ENCODE data around the gene ZCCHC14. TPM values are rescaled to one million over a fixed set of nuclear protein-coding genes. Genes with fewer than 3 reads are reported as not detected.
A peak's percentile ranks its signal among the peaks of the same experiment; 100 is the strongest.

ZCCHC14 gene
- total and polyA plus RNA-seq, 2 of the 8 experiments (the other 6 are each of a cell fraction or from before 2014, with no cell fraction given) = 8.2 to 28.2 TPM

- Histone ChIP-seq H3K23ac (ENCODE audit: insufficient read length) (no peak overlapping the region), H3K23me2 (ENCODE audit: low read depth, low read length) (no peaks in the 10 kb centered on the region), H3K9ac (replicated peaks in 1 of 4; ENCODE audit: extremely low read depth in 1 of 4, low read depth in 3 of 4, low read length in 3 of 4) (no peak overlapping the region), H2BK20ac (ENCODE audit: low read length) (no peak overlapping the region), H3K18ac (ENCODE audit: extremely low read depth, low read length) (no peak overlapping the region), H3K4me3 (ENCODE audit: extremely low read depth in 1 of 4, insufficient read depth in 2 of 4, low read depth in 3 of 4, low read length in 4 of 4) (no peak overlapping the region), H3K14ac (ENCODE audit: insufficient read length) (no peak overlapping the region), H3K36me3 (ENCODE audit: control insufficient read depth in 2 of 4, insufficient read depth in 4 of 4, low read length in 3 of 4) (no peaks in the 10 kb centered on the region), H3K4ac (replicated peaks; ENCODE audit: insufficient read length, low read depth, low read length) (no peak overlapping the region), H4K5ac (ENCODE audit: insufficient read length, low read depth, low read length) (no peak overlapping the region), H2BK120ac (replicated peaks; ENCODE audit: low read depth, low read length) (no peak overlapping the region), H3K79me2 (ENCODE audit: control insufficient read depth in 1 of 2, insufficient read depth in 2 of 2, low read length in 2 of 2) (no peaks in the 10 kb centered on the region), H3K9me3 (ENCODE audit: insufficient read depth in 2 of 2, low read depth in 1 of 2, low read length in 1 of 2) (peaks cover 7% of the 10 kb centered on the region in 2 experiments; a peak in 3 of 4 replicates), H4K8ac (ENCODE audit: extremely low read depth, insufficient read depth, low read length) (peak overlapping the region; percentile 11; the same call in 1 of the 2 replicates), H3K4me2 (ENCODE audit: insufficient read depth in 1 of 2, low read depth in 2 of 2, low read length in 2 of 2) (no peak overlapping the region), H4K91ac (replicated peaks; ENCODE audit: insufficient read length, low read length) (no peak overlapping the region), H3K27ac (ENCODE audit: low read depth, low read length) (no peak overlapping the region), H3K27me3 (replicated peaks in 1 of 4; ENCODE audit: control insufficient read depth in 3 of 4, extremely low read depth in 1 of 4, insufficient read depth in 3 of 4, low read length in 3 of 4) (no peaks in the 10 kb centered on the region), H2AK5ac (ENCODE audit: low read depth, low read length) (no peak overlapping the region), H2BK12ac (ENCODE audit: low read depth, low read length) (no peak overlapping the region), H2BK15ac (ENCODE audit: low read length) (no peak overlapping the region), H3K79me1 (ENCODE audit: low read depth, low read length) (no peaks in the 10 kb centered on the region), H3K4me1 (replicated peaks in 1 of 4; ENCODE audit: control insufficient read depth in 3 of 4, insufficient read depth in 4 of 4, low read length in 3 of 4) (peaks cover 0 to 8% (median 3%) of the 10 kb centered on the region in 4 experiments; a peak in 4 of 7 replicates), H2AFZ (ENCODE audit: low read length) (no peak overlapping the region), H3K56ac (replicated peaks; ENCODE audit: insufficient read length, low read depth, low read length) (no peak overlapping the region), H4K20me1 (replicated peaks in 1 of 2; ENCODE audit: control insufficient read depth in 1 of 2, insufficient read depth in 2 of 2, low read length in 2 of 2) (peaks cover 0 to 2% of the 10 kb centered on the region in 2 experiments), H2BK5ac (ENCODE audit: low read depth, low read length) (no peak overlapping the region)
- CTCF ChIA-PET (ENCODE audit: partially characterized antibody) = interaction anchor here (1.1 to 3.2 kb wide), 4 partner anchors 12 to 97 kb away, joined by 3 to 11 read pairs (median 6); no protein-coding TSS in a partner anchor
- FAIRE-seq (no peak), DNase-seq (ENCODE audit: low read depth in 1 of 2, low spot score in 2 of 2) (no peak)
- WGBS, 2 experiments (ENCODE audit: extremely low coverage in 1 of 2, insufficient coverage in 1 of 2, insufficient read length in 1 of 2, insufficient replicate concordance in 2 of 2, low coverage in 1 of 2, low lambda C conversion rate in 2 of 2, missing lambda C conversion rate in 1 of 2) = 89% methylated on average over 8 of the region's 11 CpGs; no CpG with 5 or more reads in 1 of the 2 experiments
- POLR2A ChIA-PET (ENCODE audit: partially characterized antibody) = no interaction called here
- TF ChIP-seq, protein P1, sequence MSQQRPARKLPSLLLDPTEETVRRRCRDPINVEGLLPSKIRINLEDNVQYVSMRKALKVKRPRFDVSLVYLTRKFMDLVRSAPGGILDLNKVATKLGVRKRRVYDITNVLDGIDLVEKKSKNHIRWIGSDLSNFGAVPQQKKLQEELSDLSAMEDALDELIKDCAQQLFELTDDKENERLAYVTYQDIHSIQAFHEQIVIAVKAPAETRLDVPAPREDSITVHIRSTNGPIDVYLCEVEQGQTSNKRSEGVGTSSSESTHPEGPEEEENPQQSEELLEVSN (IDR thresholded peaks at IDR 0.05) = no peak
- TF ChIP-seq TAF1 (IDR thresholded peaks at IDR 0.05; ENCODE audit: low read depth, low read length) (no peak), ATF2 (IDR thresholded peaks at IDR 0.05; ENCODE audit: low read length) (no peak), GABPA (IDR thresholded peaks at IDR 0.05; ENCODE audit: borderline replicate concordance, insufficient read depth, low read length) (no peak), FOSL1 (IDR thresholded peaks at IDR 0.05; ENCODE audit: insufficient read depth, low read depth, low read length) (no peak), BCL11A (IDR thresholded peaks at IDR 0.05; ENCODE audit: low read depth in 2 of 2, low read length in 2 of 2) (no peak), TAF7 (optimal IDR thresholded peaks at IDR 0.05; ENCODE audit: borderline replicate concordance, low read depth, low read length) (no peak), SIX5 (IDR thresholded peaks at IDR 0.05; ENCODE audit: low read depth, low read length) (no peak), SP1 (IDR thresholded peaks at IDR 0.05; ENCODE audit: low read depth, low read length) (no peak), CEBPB (IDR thresholded peaks at IDR 0.05; ENCODE audit: low read depth, low read length) (no peak), SRF (IDR thresholded peaks at IDR 0.05; ENCODE audit: low read depth, low read length) (no peak)
- TF ChIP-seq, protein P2, sequence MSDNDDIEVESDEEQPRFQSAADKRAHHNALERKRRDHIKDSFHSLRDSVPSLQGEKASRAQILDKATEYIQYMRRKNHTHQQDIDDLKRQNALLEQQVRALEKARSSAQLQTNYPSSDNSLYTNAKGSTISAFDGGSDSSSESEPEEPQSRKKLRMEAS (IDR thresholded peaks at IDR 0.05) = no peak
Observed at GRCh38 chr16:87539113-87539512, 46.3 kb upstream of the ZCCHC14 start.
